ENCODE results near the gene ARPC1B. TPM values are rescaled to one million over a fixed set of nuclear protein-coding genes. Genes with fewer than 3 reads are reported as not detected.

Gene ARPC1B
- total RNA-seq (2011; cell fraction: chromatin; rRNA removed; ENCODE audit: low replicate concordance), result 99.9 and 272 TPM in 2 replicates
- total RNA-seq (2011; cell fraction: nucleolus; rRNA removed), result 195 and 204 TPM in 2 replicates
- total RNA-seq (2011; cell fraction: nucleoplasm; rRNA removed), result 146 and 192 TPM in 2 replicates
- total RNA-seq (2014; rRNA removed) (357 and 436 TPM in 2 replicates), total RNA-seq (2014; rRNA removed; fragmentation: Illumina TruSeq; extraction: Trizol) (77.8 and 81.5 TPM in 2 replicates), total RNA-seq (2015; rRNA removed; fragmentation: Illumina TruSeq; extraction: Trizol) (216 and 235 TPM in 2 replicates), total RNA-seq (2021) (187 and 221 TPM in 2 replicates), polyA plus RNA-seq (2011; rRNA removed) (211 and 213 TPM in 2 replicates), polyA plus RNA-seq (2014; fragmentation: Illumina TruSeq; extraction: Trizol) (93.3 and 345 TPM in 2 replicates), polyA plus RNA-seq (2014; fragmentation: Nextera tagmentation; extraction: Ambion mirVana) (10 to 100 TPM in 1 of 2 experiments, 1 to 10 TPM in 1; 6.7 to 38.7 TPM), polyA plus RNA-seq (2014; rRNA removed) (308 and 407 TPM in 2 replicates), polyA minus RNA-seq (2011; rRNA and poly(A)+ RNA removed) (59.3 and 102 TPM in 2 replicates), Bru-seq, nascent RNA (percentile 81 among the genes with signal in this experiment), BruChase-seq, experiment 1, labeled RNA remaining after a 2-hour chase (percentile 77 among the genes with signal in this experiment), BruChase-seq, experiment 2, labeled RNA remaining after a 6-hour chase (percentile 73 among the genes with signal in this experiment)
- polyA plus RNA-seq (2011; cell fraction: cytosol; rRNA removed), result 307 and 633 TPM in 2 replicates
- 159 and 253 TPM in 2 replicates for polyA plus RNA-seq (2011; cell fraction: nucleus; rRNA removed)
- 510 and 518 TPM in 2 replicates for polyA plus RNA-seq (2012)
- polyA minus RNA-seq (2011; cell fraction: cytosol; rRNA and poly(A)+ RNA removed), result 118 and 133 TPM in 2 replicates
- polyA minus RNA-seq (2011; cell fraction: nucleus; rRNA and poly(A)+ RNA removed), result 73.5 and 76.2 TPM in 2 replicates
- long read RNA-seq, experiment 1, transcript ARPC1B-201 (10 exons, 1,564 nt), result major isoform, 665 of 1,101 reads
- long read RNA-seq, experiment 1, transcript ARPC1B-222 (11 exons, 1,669 nt), result minor isoform, 17 of 1,101 reads
- long read RNA-seq, experiment 1, transcript ARPC1B-213 (11 exons, 1,505 nt), result minor isoform, 22 of 1,101 reads
- long read RNA-seq, experiment 1, transcript ARPC1B-217 (5 exons, 945 nt), result minor isoform, 16 of 1,101 reads
- long read RNA-seq, experiment 1, partial matches to known transcripts, result 149 of 1,101 reads
- long read RNA-seq, experiment 1, other reads (novel, unspliced or antisense), result 218 of 1,101 reads
- long read RNA-seq, experiment 2, transcript ARPC1B-201 (10 exons, 1,564 nt), result major isoform, 238 of 357 reads
- long read RNA-seq, experiment 2, transcript ARPC1B-222 (11 exons, 1,669 nt), result minor isoform, 7 of 357 reads
- long read RNA-seq, experiment 2, partial matches to known transcripts, result 69 of 357 reads
- long read RNA-seq, experiment 2, other reads (novel, unspliced or antisense), result 32 of 357 reads
- long read RNA-seq, experiment 3, transcript ARPC1B-222 (11 exons, 1,669 nt), result minor isoform, 13 of 513 reads
- long read RNA-seq, experiment 3, transcript ARPC1B-213 (11 exons, 1,505 nt), result minor isoform, 9 of 513 reads
- long read RNA-seq, experiment 3, transcript ARPC1B-201 (10 exons, 1,564 nt), result major isoform, 428 of 513 reads
- long read RNA-seq, experiment 3, partial matches to known transcripts, result 27 of 513 reads
- long read RNA-seq, experiment 3, other reads (novel, unspliced or antisense), result 26 of 513 reads

DNA sequence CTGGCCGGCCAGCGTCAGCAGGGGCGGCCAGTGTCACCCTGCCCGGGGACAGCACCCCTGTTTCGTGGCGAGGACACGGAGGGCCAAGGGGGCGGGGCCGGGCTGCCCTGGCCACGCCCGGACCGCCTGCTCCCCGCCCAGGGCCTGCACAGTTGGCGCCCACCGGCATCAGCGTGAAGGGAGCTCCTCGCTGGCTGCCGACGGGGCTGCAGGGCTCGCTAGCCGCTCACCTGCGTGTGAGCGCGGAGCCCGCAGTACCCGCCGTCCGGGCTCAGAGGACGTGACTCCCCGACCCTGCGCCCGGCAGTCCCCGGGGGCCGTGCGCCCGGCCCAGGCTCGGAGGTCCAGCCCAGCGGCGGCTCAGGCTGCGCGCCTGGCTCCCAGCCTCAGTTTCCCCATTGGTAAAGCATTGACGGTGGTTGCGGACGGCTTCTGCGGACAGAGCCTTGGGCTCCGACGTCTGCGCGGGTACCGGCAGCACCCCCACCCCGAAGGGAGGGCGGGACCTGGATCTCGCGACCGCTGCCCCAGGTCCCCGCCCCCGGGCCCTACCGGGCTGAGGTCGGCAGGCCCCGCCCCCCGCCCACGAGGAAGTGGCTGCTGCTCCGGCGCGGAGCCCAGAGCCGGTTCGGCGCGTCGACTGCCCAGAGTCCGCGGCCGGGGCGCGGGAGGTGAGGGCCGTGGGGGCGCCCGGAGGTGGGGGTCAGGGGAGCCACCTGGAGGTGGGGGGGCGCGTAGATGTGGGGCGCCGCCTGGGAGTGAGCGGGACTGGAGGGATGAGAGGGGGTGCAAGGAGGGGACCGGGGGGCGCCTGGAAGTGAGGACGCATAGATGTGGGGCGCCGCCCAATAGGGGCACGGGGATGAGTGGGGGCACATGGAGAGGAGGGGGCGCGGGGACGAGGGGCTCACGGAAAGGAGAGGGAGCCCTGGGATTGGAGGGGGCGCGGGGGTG, at the start of gene ARPC1B:
Gene ARPC1B, plus strand, starts transcription at position 620 of the 954 bp plus-strand sequence. CDS start 10,985 bp downstream, outside the sequence.
- 1% methylated on average over 66 of the region's 95 CpGs for WGBS (ENCODE audit: insufficient coverage, low coverage, missing lambda C conversion rate)
- ChIA-PET CTCF (ENCODE audit: low intra/inter-chr PET ratio) (no interaction called here), POLR2A (interaction anchor here (0.6 to 1.5 kb wide), 6 partner anchors 9 to 94 kb away, joined by 3 to 6 read pairs (median 4); no protein-coding TSS in a partner anchor)
- DNase-seq (ENCODE audit: extremely low read depth in 1 of 4, low spot score in 3 of 4) (peak; percentile 93 to 99 (median 98)), ATAC-seq (peak; percentile 88), FAIRE-seq (no peak)
- H3K79me2 ChIP-seq (ENCODE audit: control insufficient read depth, insufficient read depth, low read length), result peaks cover 40% of the 10 kb centered on the region
- intact Hi-C loops (cut with micrococcal nuclease), result loop anchor here (2.0 kb wide), 1 partner anchor 34 kb away; the partner anchor contains the start of genes BUD31 and PDAP1
- H3K4me1 ChIP-seq (replicated peaks in 1 of 2; ENCODE audit: control insufficient read depth in 2 of 2, insufficient read depth in 2 of 2, low read length in 2 of 2), result peaks cover 25 to 58% of the 10 kb centered on the region in 2 experiments
- H3K36me3 ChIP-seq (ENCODE audit: control insufficient read depth, insufficient read depth, low read length), result peaks cover 31% of the 10 kb centered on the region; the same call in 2 of the 3 replicates
- H3K27ac ChIP-seq (ENCODE audit: extremely low read depth, low read depth, low read length), result peak within 1 kb of the TSS; percentile 74
- no peaks in the 10 kb centered on the region for H3K27me3 ChIP-seq (ENCODE audit: control insufficient read depth in 2 of 2, insufficient read depth in 2 of 2, low read length in 2 of 2)
- H3K9me1 ChIP-seq (ENCODE audit: control insufficient read depth, insufficient read depth, low read length), result no peaks in the 10 kb centered on the region
- H4K20me1 ChIP-seq (replicated peaks; ENCODE audit: control insufficient read depth, insufficient read depth, low read length), result peaks cover 4% of the 10 kb centered on the region; the same call in 1 of the 2 replicates
- no peaks in the 10 kb centered on the region for H3K9me3 ChIP-seq (replicated peaks; ENCODE audit: control insufficient read depth, insufficient read depth, low read depth, low read length)
- peak within 1 kb of the TSS; percentile 95 for H2AFZ ChIP-seq (ENCODE audit: low read depth, low read length)
- in situ Hi-C loops (cut with MboI), result no loop called here
- H3K4me2 ChIP-seq (ENCODE audit: insufficient read depth, low read length), result peak within 1 kb of the TSS; percentile 81
- peak within 1 kb of the TSS; percentile 94 for H3K4me3 ChIP-seq
- peak within 1 kb of the TSS; percentile 79 to 83 for H3K9ac ChIP-seq (ENCODE audit: insufficient read depth in 1 of 2, low read depth in 2 of 2, low read length in 2 of 2)
- BruUV-seq (replicated peaks), result no TSS peak
- no peak for TF ChIP-seq IRF9 (tag; IDR thresholded peaks at IDR 0.05)
- no peak for TF ChIP-seq DACH1 (IDR thresholded peaks at IDR 0.05; ENCODE audit: partially characterized antibody)
- no peak for TF ChIP-seq MYBL2 (IDR thresholded peaks at IDR 0.05; ENCODE audit: low read depth)
- no peak for TF ChIP-seq MYBL2 (CRISPR knock-in tag; IDR thresholded peaks at IDR 0.05; ENCODE audit: borderline replicate concordance)
- TF ChIP-seq, protein P1, sequence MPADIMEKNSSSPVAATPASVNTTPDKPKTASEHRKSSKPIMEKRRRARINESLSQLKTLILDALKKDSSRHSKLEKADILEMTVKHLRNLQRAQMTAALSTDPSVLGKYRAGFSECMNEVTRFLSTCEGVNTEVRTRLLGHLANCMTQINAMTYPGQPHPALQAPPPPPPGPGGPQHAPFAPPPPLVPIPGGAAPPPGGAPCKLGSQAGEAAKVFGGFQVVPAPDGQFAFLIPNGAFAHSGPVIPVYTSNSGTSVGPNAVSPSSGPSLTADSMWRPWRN (IDR thresholded peaks at IDR 0.05; ENCODE audit: low read depth), result no peak
- no peak for TF ChIP-seq ZC3H11A (IDR thresholded peaks at IDR 0.05; ENCODE audit: low read depth, low read length)

All from K562 (cell line).